GM19455 (cell line): ENCODE results near the gene B4GALNT2.
A peak's percentile ranks its signal among the peaks of the same experiment; 100 is the strongest.

Experiments used
- ATAC-seq: cut with Tn5 transposase; IDR thresholded peaks from one replicate; pipeline ENCODE4 v1.9.1; 2021; ENCODE audit not compliant: unreplicated experiment

B4GALNT2 gene

DNA sequence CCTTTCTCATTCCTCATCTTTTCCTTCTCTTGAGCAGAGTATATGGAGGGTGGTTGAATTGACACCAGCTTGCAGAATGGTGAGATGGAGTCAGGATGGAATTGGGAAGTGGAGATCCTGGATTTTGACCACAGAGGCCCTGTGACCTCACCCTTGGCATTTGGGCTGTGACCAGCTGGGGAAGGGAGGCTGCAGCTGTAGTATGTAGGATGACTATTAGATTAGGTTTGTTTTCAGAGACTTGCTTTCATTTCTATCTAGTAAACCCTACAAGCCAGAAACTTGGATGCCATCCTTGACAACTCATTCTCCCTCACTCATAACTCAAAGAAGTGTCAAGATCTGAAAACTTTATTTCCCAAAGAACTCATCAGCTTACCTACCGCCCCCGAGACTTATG lies 71.9 kb downstream of the B4GALNT2 start:
- no peak for ATAC-seq

- no peak for ATAC-seq
These were observed 76.5 kb downstream of the B4GALNT2 start for GRCh38 chr17:49209061-49209571.

GRCh38 chr17:49210158-49211029 lies 77.8 kb downstream of the B4GALNT2 start, which contains the start of the genes ABI3 and GNGT2:
Gene ABI3, plus strand, starts transcription at chr17:49210707. Its CDS starts 18 bp downstream, at chr17:49210725.
Gene GNGT2, minus strand, starts transcription at chr17:49210574. Its CDS starts 3,152 bp downstream, at chr17:49207422.
- ATAC-seq: peak; percentile 68

DNA sequence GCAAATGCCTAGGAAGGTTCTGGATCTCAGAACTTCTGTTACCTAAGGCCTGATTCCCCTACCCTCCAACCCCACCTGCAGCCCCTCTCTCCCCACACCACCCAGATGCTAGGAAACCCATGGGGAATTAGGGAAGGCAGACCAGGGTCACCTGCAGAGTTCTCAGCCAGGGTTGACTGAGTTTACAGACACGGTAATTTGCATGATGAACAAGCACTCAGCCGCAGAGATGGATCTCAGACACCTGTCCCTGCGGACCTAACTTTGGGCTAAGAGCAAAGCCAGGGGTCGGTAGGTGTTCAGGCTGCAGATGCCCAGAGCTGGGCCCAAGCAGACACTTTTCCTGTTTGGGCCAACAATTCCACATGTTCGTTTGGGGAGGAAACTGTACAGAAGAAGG lies 80.8 kb downstream of the B4GALNT2 start:
- no peak for ATAC-seq

DNA sequence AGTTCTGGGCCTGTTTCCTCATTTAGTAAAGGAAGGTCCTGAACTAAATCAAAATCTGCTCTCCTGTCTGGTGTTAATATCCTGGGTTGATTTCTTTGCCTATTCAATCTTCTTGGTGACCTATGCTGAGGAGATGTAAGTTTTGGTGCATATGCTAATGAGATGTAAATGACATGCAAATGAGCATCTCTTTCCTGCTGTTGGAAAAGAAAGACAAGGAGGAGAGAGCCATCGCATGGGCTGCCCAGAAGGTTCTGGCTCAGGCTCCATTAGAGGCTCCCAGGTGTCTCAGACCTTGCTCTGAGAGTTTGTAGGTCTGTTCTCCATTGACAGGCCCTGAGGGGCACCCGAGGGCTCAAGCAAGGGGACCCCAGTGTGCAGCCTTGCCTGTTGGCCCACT lies 81.3 kb downstream of the B4GALNT2 start:
- no peak for ATAC-seq

GRCh38 chr17:49214676-49215360 lies 82.2 kb downstream of the B4GALNT2 start:
- no peak for ATAC-seq

DNA sequence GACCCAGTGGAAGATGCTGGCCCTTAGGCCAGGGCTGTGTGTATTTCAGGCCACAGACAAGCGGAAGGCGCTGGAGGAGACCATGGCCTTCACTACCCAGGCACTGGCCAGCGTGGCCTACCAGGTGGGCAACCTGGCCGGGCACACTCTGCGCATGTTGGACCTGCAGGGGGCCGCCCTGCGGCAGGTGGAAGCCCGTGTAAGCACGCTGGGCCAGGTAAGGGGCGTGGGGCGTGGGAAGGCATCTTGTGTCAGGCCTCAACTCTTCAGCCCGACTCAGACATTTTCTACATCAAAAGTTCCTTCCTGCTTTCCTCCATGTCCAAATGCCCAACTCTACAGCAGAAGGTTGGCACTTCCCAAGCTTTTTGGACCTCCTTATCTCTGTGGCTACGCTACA lies 83.9 kb downstream of the B4GALNT2 start:
- no peak for ATAC-seq

- no peak for ATAC-seq
These were observed 84.5 kb downstream of the B4GALNT2 start for GRCh38 chr17:49216953-49217650.

- ATAC-seq: no peak
These were observed 85.3 kb downstream of the B4GALNT2 start for GRCh38 chr17:49217651-49218413.

- no peak for ATAC-seq
These were observed 86.7 kb downstream of the B4GALNT2 start for GRCh38 chr17:49218941-49219913.

DNA sequence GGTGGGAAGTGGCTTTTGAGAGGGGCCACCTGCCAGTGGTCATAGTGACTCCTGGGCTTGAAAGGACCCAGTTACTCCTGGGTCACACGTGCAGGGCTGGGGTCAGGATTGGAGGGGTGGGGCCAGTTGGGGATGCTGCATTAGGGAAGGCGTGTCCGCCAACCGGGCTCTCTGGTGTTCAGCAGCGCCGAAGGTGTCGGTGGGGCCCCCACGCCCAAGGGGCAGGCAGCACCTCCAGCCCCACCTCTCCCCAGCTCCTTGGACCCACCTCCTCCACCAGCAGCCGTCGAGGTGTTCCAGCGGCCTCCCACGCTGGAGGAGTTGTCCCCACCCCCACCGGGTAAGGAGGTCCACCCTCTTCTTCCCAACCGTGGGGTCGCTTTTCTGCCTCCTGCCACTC lies 87.4 kb downstream of the B4GALNT2 start:
- ATAC-seq: no peak

DNA sequence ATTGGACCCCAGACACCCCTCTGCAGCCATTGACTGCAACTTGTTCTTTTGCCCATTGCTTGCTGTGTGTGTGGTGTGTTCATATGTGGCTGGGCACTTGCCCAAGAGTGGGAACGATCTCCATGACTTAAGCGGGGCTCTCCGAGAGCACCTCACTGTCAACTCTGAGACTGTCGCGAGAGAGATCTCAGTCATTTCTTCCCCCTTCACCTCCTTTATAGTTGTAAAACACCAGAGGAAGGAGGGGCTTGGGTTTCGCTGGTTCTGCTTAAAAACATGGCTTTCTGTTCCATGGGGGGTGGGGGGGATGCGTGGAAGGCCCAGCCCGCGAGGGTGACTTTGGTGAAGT lies 90.6 kb downstream of the B4GALNT2 start:
- ATAC-seq: no peak

- no peak for ATAC-seq
These were observed 91.1 kb downstream of the B4GALNT2 start for GRCh38 chr17:49223517-49224197.

DNA sequence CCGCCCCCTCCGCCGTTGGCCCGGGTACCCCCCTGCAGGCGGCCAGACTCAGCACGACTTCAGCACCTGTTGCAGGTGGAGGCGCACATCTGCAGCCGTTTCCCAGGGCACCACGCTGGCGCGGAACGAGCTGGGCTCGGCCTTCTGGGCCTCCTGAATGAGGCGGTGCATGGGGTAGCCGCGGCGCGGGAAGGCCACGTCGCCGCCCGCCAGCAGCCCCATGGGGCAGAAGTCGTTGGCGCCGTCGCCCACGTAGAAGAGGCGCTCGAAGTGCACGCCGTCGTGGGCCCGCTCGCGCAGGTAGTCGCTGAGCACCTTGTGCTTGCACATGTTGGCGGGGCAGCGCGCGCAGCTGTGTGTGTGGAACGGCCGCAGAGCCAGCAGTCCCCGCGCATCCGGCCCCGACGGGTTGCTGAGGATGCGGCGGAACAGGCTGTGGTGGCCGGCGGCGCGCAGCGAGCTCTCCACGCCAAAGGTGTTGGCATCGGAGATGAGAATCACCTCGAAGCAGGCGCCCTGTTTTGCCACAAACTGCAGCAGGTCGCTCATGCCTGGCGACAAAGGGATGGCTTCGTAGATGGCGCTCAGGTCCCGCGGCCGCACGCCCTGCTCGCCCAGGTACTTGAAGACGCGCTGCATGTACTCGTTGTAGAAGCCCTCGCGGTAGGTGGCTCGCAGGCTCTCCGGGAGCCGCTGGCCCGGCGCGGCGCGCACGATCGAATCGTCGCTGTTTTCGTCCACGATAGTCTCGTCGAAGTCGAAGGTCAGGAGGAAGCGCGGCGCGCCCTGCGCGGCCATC lies 91.8 kb downstream of the B4GALNT2 start:
- ATAC-seq: no peak

DNA sequence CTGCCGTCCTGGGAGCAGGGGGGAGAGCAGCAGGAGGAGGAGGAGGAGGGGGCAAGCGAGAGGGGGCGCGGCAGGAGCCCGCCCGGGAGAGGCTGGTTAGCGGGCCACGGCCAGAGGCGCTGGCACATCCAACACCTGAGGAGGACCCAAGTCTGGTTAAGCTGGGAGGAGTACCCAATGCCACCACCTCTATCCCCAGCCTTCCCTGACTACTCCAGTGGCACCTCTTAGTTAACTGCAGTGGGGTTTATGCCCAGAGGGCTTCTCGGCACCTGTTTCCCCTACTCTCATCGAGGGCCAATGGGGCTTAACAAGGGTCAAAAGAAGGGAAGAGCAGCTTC lies 92.4 kb downstream of the B4GALNT2 start:
- ATAC-seq: no peak

DNA sequence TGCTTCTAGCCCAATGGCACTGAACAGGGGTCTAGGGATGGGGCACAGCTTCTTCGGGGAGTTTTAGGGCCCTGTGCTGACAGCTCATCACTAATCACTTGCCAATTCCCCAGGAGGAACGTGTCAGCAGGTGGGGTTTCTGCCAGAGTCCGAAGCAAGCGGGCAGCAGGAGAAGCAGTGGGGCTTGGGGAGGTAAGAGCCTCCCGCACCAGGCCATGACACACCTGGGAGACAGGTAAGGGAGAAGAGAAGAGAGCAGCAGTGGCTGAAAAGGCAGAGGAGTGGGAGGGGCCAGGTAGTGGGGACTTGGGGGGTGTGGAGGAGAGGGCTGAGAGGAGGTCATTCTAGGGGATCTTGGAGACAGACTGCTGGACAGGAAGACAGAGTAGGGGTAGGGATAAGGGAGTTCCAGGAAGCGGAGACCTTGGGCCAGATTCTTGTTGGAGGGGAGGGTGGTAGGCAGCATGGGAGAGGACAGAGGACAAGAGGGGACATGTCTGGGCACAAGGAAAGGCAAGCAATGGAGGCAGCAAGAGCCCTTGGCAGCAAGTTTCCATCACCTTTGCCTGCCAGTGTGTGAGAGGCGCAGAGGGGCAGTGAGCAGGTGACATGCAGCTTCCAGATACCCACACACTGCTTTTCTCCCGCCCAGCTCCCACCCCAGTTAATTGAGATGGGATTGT lies 93.1 kb downstream of the B4GALNT2 start:
- ATAC-seq: no peak
